HepG2 (cell line): ENCODE data around the gene SNPH. TPM values are rescaled to one million over a fixed set of nuclear protein-coding genes. Genes with fewer than 3 reads are reported as not detected.

ENCODE experiments used
- DNMT1 ChIP-seq: sonication (generic); formaldehyde crosslinking; IDR thresholded peaks from 2 replicates; pipeline ENCODE4 v1.5.1; 2020; ENCODE audit warnings: mild to moderate bottlenecking, missing genetic modification reagents
- ELF3 ChIP-seq: IDR thresholded peaks from 2 replicates; pipeline ENCODE4 v1.6.1; 2016; ENCODE audit warnings: missing genetic modification reagents, missing compliant biosample characterization
- HOXA5 ChIP-seq: sonication (generic); formaldehyde crosslinking; IDR thresholded peaks from 2 replicates; pipeline ENCODE4 v1.4.0; 2020; ENCODE audit warnings: missing genetic modification reagents
- MYC ChIP-seq: sonication (generic); formaldehyde crosslinking; IDR thresholded peaks from 2 replicates; pipeline ENCODE4 v1.9.0; 2021; ENCODE audit warnings: missing genetic modification reagents, borderline replicate concordance
- SOX5 ChIP-seq: IDR thresholded peaks from 2 replicates; pipeline ENCODE4 v1.6.1; 2016; ENCODE audit warnings: borderline replicate concordance
- SP5 ChIP-seq: IDR thresholded peaks from 2 replicates; pipeline ENCODE4 v1.6.1; 2016; ENCODE audit warnings: low read depth, borderline replicate concordance
- SRF ChIP-seq: IDR thresholded peaks from 2 replicates; pipeline ENCODE4 v1.6.1; 2011; ENCODE audit warnings: mild to moderate bottlenecking, low read depth, low read length, moderate library complexity
- TARDBP ChIP-seq: sonication (generic); formaldehyde crosslinking; IDR thresholded peaks from 2 replicates; pipeline ENCODE4 v1.8.0; 2022; ENCODE audit warnings: mild to moderate bottlenecking, missing genetic modification reagents
- THRA ChIP-seq: sonication (generic); formaldehyde crosslinking; IDR thresholded peaks from 2 replicates; pipeline ENCODE4 v1.4.0; 2020; ENCODE audit warnings: missing genetic modification reagents, borderline replicate concordance
- TSC22D2 ChIP-seq: sonication (generic); formaldehyde crosslinking; IDR thresholded peaks from 2 replicates; pipeline ENCODE4 v1.5.1; 2020; ENCODE audit warnings: missing genetic modification reagents, mild to moderate bottlenecking, borderline replicate concordance
- ZBTB38 ChIP-seq: sonication (generic); formaldehyde crosslinking; IDR thresholded peaks from 2 replicates; pipeline ENCODE4 v1.5.1; 2020; ENCODE audit warnings: mild to moderate bottlenecking, missing genetic modification reagents
- ZBTB49 ChIP-seq: sonication (generic); formaldehyde crosslinking; IDR thresholded peaks from 2 replicates; pipeline ENCODE4 v1.4.0; 2020; ENCODE audit warnings: missing genetic modification reagents, borderline replicate concordance
- ZFP91 ChIP-seq: sonication (generic); formaldehyde crosslinking; IDR thresholded peaks from 2 replicates; pipeline ENCODE4 v1.9.0; 2022; ENCODE audit warnings: missing genetic modification reagents, mild to moderate bottlenecking, borderline replicate concordance
- polyA plus RNA-seq, 8 experiments: library from polyadenylated mRNA; depleted of rRNA in 3 of 8; stranded (reverse) in 7 of 8; unstranded in 1 of 8; fragments of >200 nt; fragmentation: Illumina TruSeq in 4 of 8; extraction: Trizol in 4 of 8; gene quantifications; 2 replicates each; pipeline versions ENCODE4 v1.2.1 to v1.2.3, GENCODE V29; 2011 to 2016; ENCODE audit warnings: low read depth in 4 of 8, missing spikeins in 1 of 8, mixed read lengths in 1 of 8; ENCODE audit not compliant: insufficient read depth in 1 of 8
- total RNA-seq, 5 experiments: library from RNA; depleted of rRNA; stranded (reverse); fragments of >200 nt; fragmentation: Illumina TruSeq; extraction: Trizol; gene quantifications; 2 replicates each; pipeline ENCODE4 v1.2.3, GENCODE V29; 2016; ENCODE audit warnings: low read depth in 1 of 5
- TF ChIP-seq, protein P1 (sequence below): sonication (generic); formaldehyde crosslinking; IDR thresholded peaks from 2 replicates; pipeline ENCODE4 v1.4.0; 2020; ENCODE audit warnings: missing genetic modification reagents, mild to moderate bottlenecking, borderline replicate concordance

SNPH gene
- total and polyA plus RNA-seq, 2 of the 13 experiments (the other 11 are each of a cell fraction or from before 2014, with no cell fraction given): 0.09 TPM; not detected in 1

GRCh38 chr20:1313236-1313964, 47.3 kb downstream of the SNPH start (continued):
- TF ChIP-seq HOXA5: peak; percentile 86
- TF ChIP-seq DNMT1: no peak
- 0 out of 2 replicates have a peak, but pooled peaks have one; percentile 24 for TF ChIP-seq MYC (CRISPR knock-in tag)
- TF ChIP-seq, protein P1, sequence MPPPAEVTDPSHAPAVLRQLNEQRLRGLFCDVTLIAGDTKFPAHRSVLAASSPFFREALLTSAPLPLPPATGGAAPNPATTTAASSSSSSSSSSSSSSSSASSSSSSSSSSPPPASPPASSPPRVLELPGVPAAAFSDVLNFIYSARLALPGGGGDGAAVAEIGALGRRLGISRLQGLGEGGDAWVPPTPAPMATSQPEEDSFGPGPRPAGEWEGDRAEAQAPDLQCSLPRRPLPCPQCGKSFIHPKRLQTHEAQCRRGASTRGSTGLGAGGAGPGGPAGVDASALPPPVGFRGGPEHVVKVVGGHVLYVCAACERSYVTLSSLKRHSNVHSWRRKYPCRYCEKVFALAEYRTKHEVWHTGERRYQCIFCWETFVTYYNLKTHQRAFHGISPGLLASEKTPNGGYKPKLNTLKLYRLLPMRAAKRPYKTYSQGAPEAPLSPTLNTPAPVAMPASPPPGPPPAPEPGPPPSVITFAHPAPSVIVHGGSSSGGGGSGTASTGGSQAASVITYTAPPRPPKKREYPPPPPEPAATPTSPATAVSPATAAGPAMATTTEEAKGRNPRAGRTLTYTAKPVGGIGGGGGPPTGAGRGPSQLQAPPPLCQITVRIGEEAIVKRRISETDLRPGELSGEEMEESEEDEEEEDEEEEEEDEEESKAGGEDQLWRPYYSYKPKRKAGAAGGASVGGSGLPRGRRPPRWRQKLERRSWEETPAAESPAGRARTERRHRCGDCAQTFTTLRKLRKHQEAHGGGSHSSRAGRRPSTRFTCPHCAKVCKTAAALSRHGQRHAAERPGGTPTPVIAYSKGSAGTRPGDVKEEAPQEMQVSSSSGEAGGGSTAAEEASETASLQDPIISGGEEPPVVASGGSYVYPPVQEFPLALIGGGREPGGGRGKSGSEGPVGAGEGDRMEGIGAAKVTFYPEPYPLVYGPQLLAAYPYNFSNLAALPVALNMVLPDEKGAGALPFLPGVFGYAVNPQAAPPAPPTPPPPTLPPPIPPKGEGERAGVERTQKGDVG: peak; percentile 72; the same call in 1 of the 2 replicates
- peak; percentile 41; the same call in 1 of the 2 replicates for TF ChIP-seq ZFP91
- TF ChIP-seq THRA: peak; percentile 65; the same call in 1 of the 2 replicates
- peak; percentile 27; the same call in 1 of the 2 replicates for TF ChIP-seq ZBTB38 (CRISPR knock-in tag)
- TF ChIP-seq SRF: peak; percentile 78
- peak; percentile 26; the same call in 1 of the 2 replicates for TF ChIP-seq TSC22D2 (CRISPR knock-in tag)
- peak; percentile 59; the same call in 1 of the 2 replicates for TF ChIP-seq ZBTB49 (CRISPR knock-in tag)
- TF ChIP-seq TARDBP: no peak
- TF ChIP-seq ELF3: 0 out of 2 replicates have a peak, but pooled peaks have one; percentile 56
- TF ChIP-seq SOX5 (CRISPR knock-in tag): no peak
- no peak for TF ChIP-seq SP5 (CRISPR knock-in tag)
